Islet precursor cell (in vitro differentiated cells): ENCODE results near the gene TREML1.

Experiments
- DNase-seq: peaks from one replicate; pipeline ENCODE4 v3.0.0-alpha.2; 2018

The TREML1 gene

GRCh38 chr6:41177287-41177686 lies 23.1 kb upstream of the TREML1 start:
- DNase-seq, result peak; percentile 16

DNA sequence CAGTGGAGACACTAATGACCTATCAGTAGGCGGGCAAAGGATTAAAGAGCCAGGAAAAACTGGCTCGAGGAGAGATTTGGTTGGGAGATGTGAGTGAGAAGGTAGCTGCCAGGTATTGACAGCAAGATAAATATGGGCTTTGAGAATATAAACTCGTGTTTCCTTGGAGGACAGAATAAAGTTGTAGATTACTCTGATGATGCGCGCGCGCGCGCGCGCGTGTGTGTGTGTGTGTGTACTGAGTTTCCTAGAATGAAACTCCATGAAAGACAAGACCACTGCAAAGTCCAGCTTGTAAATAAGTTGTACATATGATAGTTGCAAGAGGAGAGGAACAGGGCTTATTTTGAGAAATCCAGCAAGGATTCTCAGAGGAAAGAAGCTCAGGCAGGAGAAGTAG lies 22.0 kb upstream of the TREML1 start:
- DNase-seq, result peak; percentile 22

DNA sequence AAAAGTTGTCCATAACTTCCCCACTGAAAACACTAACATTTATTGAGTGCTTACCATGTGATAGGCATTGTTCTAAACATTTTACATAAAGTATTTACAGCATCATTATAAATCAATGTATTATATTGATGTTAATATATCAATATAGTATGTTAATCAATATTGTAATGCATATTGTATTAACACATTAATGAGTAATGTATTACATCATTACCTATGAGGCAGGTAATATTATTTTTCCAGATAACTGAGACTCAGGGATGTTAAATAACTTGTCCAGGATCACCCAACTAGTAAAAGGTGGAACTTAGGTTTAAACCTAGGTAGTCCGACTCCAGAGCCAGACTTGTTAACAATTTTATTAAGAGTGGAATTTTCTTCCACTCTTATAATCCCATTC lies 20.9 kb upstream of the TREML1 start:
- DNase-seq, result no peak

DNA sequence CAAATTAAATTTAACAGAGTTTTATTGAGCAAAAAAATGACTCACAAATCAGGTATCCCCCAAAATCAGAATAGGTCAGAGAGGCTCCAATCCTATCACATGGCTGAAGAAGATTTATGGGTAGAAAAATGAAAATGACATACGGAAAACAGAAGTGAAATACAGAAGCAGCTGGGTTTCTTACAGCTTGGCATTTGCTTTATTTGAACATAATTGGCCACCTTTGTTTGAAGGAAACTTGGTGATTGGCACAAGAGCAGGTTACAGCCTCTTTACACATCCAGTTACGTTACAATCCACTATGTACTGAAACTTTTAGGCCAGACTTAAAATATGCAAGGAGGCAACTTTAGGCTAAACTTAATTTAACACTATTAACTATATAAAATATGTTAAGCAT lies 20.5 kb upstream of the TREML1 start:
- no peak for DNase-seq

DNA sequence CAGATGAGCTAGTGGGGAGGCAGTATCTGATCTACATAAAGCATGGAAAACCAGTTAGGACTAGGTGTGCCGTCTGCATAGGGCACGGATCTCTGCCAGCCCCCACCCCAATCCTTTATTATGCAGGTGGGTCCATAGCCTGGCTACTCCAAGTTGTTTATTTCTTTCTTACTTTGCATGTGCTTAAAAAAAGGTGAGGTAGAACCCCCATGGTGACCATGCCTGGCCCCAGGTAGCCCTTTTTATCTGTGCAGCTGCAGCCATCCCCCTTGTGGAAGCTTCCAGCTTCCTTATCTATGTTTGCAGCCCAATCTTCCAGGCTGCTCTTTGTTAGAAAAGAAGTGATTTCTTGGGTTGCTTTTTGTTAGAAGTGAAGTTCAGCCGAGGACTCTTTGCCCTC lies 17.8 kb upstream of the TREML1 start:
- peak; percentile 15 for DNase-seq

GRCh38 chr6:41170547-41171160 lies 16.5 kb upstream of the TREML1 start:
- peak; percentile 34 for DNase-seq

DNA sequence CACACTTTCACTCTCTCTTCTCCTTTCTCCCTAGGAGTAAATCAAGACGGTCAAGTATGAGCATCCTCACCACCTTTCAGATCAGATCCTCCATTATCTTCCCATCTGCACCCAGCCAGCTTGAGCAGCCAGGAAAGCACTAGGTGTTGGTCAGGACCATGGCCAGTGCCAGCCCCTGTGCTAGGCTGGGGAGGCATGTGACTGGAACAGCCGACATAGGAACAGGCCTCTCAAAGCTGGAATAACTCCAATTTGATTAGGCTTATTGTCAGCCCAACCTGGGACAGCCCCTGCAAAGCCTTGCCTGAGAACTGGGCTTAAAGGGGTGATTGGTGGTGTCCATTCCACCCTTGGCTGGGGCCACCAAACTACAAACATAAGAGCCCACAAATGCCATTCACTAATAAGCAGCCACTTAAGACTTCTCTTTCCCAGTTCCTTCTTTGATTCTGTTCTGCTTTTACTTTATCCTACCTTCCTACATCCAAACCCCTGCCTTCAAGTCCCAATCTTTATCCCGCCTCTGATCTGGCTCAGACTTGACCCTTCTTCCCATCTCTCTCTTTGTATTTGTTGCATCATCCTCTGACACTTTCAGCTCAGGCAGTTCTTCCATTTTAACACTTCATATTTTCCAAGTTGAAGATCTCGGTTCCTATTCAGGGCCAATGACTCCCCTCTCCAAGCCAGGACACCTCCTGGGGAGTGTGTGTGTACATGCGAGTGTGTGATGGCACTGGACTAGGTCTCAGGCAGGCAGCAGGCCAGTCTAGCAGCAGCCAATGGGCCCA lies 13.2 kb upstream of the TREML1 start:
- DNase-seq, result peak; percentile 81

DNA sequence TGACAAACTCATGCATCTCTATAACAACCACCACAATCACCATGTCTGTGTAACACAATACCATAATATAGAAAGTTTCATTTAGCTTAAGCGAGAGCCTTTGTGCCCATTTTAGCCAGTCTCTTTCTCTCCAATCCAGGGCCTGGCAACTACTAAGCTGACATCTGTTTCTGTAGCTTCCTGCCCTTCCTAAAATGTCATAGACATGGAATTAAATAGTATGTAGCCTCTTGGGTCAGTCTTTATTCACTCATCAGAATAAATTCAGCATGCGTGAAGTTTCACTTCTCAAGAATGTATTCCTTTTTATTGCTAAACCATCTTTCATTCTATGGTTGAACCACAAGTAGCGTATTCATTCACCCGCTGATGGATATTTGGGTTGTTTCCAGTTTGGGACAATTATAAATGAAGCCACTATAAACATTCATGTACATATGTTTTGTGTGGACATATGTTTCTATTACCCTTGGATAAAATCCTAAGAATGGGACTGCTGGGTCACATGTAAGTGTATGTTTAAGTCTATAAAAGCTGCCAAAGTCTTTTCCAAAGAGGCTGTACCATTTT lies 10.5 kb upstream of the TREML1 start:
- DNase-seq, result no peak

DNA sequence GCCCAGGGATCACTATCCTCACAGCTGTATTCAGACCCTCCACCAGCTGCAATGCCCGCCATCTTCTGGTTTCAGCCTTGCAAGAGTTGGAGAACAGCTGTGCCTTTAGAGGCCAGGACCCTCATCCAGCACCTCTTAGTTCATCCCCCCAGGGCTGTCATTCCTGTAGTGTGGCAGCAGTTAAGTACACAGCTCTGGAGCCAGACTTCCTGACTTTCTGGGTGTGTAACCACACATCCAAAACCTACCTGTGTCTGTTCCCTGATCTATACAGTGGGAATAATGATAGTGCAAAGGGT lies 9.2 kb upstream of the TREML1 start:
- peak; percentile 52 for DNase-seq

DNA sequence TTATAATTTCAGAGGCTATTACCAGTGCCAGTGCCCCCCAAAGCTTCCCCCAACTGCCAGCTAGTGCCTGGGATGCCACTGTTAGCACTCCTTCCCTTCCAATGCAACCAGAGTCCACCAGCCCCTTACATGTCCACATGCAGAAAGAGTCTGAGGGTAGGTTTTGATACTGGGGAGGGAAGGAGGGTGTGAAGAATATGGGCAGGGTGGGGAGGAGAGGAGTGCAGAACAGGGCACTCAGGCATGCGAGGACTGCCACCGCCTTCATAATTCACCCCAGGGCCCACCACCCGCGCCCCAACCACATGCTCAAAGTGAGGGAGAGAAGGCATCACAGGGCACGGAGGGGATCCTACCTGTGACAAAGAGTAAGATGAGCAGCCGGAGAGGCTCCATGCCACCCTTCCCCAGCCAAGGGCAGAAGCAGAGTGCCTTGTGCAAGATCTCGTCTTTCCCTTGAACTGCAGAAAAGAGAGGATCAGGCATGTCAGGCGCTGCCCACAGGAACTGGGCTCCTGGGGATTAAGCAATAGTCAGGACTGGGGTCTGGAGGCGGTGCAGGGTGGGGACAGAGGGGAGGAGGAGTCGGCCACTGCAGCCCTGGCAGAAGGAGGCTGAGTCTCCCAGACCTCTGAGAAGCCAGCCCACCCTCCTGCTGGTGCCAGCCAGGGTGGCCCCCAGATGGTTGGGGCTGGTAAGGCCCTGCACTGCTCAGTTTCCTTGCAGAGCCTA lies 8.7 kb upstream of the TREML1 start, which contains the start of gene TREM2:
Gene TREM2, minus strand, starts transcription at position 430 of the 732 bp plus-strand sequence. Its CDS starts 34 bp downstream, at position 396.
- peak; percentile 43 for DNase-seq

- DNase-seq, result no peak
Observed at GRCh38 chr6:41161851-41162552, 7.9 kb upstream of the TREML1 start.

GRCh38 chr6:41161380-41161779 lies 7.2 kb upstream of the TREML1 start:
- no peak for DNase-seq

- DNase-seq, result no peak
Observed at GRCh38 chr6:41160933-41161332, 6.8 kb upstream of the TREML1 start.

- DNase-seq, result no peak
Observed at GRCh38 chr6:41159415-41160082, 5.4 kb upstream of the TREML1 start.

DNA sequence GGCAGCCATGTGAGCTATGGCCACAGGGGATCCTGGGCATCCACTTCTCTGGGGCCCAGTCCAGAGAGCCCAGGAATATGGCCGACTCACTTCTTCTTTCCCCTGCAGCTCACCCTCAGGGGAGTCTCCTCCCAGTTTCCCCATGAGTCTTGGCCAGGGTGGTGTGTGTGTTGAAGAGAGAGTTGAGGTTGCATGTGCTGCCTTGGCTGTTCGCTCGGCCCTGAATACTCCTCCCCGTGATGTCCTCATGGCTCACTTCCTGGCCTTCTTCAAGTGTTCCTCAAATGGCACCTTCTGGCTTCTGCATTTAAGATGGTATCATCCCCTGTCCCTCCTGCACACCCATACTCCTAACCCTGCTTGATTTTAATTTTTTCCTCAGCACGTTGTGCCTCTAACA lies 3.2 kb upstream of the TREML1 start:
- no peak for DNase-seq

- no peak for DNase-seq
Observed at GRCh38 chr6:41156771-41157170, 2.6 kb upstream of the TREML1 start.

GRCh38 chr6:41156001-41156400 lies 1.9 kb upstream of the TREML1 start:
- no peak for DNase-seq

DNA sequence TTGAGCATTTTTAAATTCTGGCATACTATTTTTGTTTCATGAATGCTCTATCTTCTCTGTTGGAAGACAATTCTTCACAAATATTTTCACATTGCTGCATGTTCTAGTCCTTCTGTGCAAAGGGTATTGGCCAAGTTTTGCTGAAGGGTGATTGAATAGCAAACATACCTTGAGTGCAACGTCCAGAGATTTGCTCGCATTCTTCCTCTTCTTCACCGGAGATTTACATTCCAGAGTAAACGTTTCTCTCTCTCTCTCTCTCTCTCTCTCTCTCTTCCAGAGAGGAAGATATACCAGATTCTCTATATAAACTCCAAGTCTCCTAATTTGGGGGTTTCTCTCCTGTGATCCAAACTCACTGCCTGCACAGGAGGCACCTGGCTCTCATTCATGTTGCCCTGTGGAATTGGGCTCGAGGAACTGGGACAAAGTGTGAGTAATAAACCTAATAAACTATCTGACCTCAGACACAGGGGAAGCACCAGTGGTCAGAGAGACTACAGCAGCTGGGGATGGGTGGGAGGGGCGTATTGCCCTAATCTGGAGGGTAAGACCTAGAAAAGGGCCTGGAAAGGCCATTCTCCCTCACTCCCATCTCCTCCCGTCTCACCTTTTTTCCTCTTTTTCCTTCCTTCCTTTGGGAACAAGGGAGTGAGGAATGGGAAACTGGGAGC lies 1.1 kb upstream of the TREML1 start:
- DNase-seq, result no peak

DNA sequence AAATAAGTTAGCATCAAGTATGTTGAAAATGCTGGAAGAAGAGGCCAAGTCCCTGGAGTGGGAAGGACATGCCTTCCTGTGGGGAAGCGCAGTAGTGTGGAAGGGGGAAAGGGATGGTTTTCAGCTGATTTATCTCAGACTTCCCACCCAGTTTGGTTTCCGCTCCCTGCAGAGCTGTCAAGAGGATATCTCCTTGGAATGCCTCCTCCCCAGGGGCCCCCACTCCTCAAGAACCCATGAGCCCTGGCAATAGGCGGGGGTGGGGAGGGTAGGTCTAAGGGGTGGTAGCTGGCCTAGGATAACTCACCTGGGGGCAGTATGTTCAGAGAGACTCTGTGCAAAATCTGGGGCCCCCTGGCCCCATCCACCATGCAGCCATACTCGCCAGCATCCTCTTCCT lies 696 bp downstream of the TREML1 start:
- DNase-seq, result no peak

DNA sequence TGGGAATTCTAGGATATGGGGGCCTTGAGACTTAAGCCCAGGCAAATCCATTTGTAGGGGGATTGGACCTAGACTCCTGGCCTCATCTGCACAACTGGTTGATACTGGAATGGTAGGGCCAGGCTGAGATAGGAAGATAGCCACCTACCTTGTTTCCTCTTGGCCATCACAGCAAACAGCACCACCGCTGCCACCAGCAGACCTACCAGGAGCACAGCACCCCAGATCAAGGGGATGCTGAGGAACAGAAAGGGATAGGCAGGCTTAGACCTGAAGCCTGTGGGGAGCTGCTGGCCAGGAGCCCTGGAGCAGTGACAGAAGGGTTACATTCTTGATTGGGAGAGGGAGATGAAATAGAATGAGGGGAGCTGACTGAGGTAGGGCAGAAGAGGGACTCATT lies 3.5 kb downstream of the TREML1 start:
- DNase-seq, result no peak

- DNase-seq, result no peak
Observed at GRCh38 chr6:41147917-41148316, 6.2 kb downstream of the TREML1 start.

- DNase-seq, result no peak
Observed at GRCh38 chr6:41136911-41137310, 17.2 kb downstream of the TREML1 start.
